ENCODE measurements around the gene KLF15.

- TF ChIP-seq CTCF (IDR thresholded peaks at IDR 0.05) (no peak), POLR2A (IDR thresholded peaks at IDR 0.05) (no peak)
Observed at GRCh38 chr3:126300001-126300760, 57.0 kb downstream of the KLF15 start.
